ENCODE data around the gene RAE1.

RAE1 gene

GRCh38 chr20:57391439-57392301 is 40.6 kb downstream of the RAE1 start:
- H3F3A ChIP-seq (ENCODE audit: insufficient read depth, low read length): peaks cover 60% of the 10 kb centered on the region
- peak overlapping the region; percentile 100 for H3K9ac ChIP-seq (ENCODE audit: low read length)
- no peaks in the 10 kb centered on the region for H3K9me3 ChIP-seq (replicated peaks; ENCODE audit: insufficient read depth, low read length)
- peaks cover 22% of the 10 kb centered on the region; the same call in 1 of the 2 replicates for H4K20me1 ChIP-seq (ENCODE audit: insufficient read depth, low read length)
- peaks cover 77% of the 10 kb centered on the region for H3K79me2 ChIP-seq (ENCODE audit: low read length)
- peak; percentile 46 for DNase-seq
- peaks cover 14% of the 10 kb centered on the region; the same call in 1 of the 2 replicates for H3K36me3 ChIP-seq (replicated peaks; ENCODE audit: insufficient read depth, low read length)
- H3K4me2 ChIP-seq (ENCODE audit: low read depth, low read length): peak overlapping the region; percentile 88
- TF ChIP-seq CTCF (IDR thresholded peaks at IDR 0.05; ENCODE audit: low read length): no peak
- no peak for TF ChIP-seq EZH2phosphoT487 (IDR thresholded peaks at IDR 0.05; ENCODE audit: low read length)
- no peak for TF ChIP-seq EZH2 (optimal IDR thresholded peaks at IDR 0.05; ENCODE audit: low read depth, low read length)
- no peaks in the 10 kb centered on the region for H3K9me2 ChIP-seq (replicated peaks; ENCODE audit: insufficient read depth, low read length)
- peak overlapping the region; percentile 100 for H3K27ac ChIP-seq (ENCODE audit: low read length)
- peak overlapping the region; percentile 99 for H3K4me3 ChIP-seq (ENCODE audit: low read length)
- no peaks in the 10 kb centered on the region for H3K27me3 ChIP-seq (replicated peaks; ENCODE audit: insufficient read depth, low read length)
- no peak overlapping the region for H2AFZ ChIP-seq (ENCODE audit: low read length)
- peaks cover 48% of the 10 kb centered on the region for H3K4me1 ChIP-seq (ENCODE audit: low read length)

- no peaks in the 10 kb centered on the region for H3K9me2 ChIP-seq (replicated peaks; ENCODE audit: insufficient read depth, low read length)
Measured at GRCh38 chr20:57392512-57393271, 41.6 kb downstream of the RAE1 start.

More at GRCh38 chr20:57392512-57393271, 41.6 kb downstream of the RAE1 start:
- Histone ChIP-seq H3F3A (ENCODE audit: insufficient read depth, low read length) (peaks cover 70% of the 10 kb centered on the region), H3K4me1 (ENCODE audit: low read length) (peaks cover 58% of the 10 kb centered on the region), H3K36me3 (replicated peaks; ENCODE audit: insufficient read depth, low read length) (peaks cover 14% of the 10 kb centered on the region; the same call in 1 of the 2 replicates), H3K79me2 (ENCODE audit: low read length) (peaks cover 84% of the 10 kb centered on the region), H3K4me2 (ENCODE audit: low read depth, low read length) (peak overlapping the region; percentile 88), H3K9me3 (replicated peaks; ENCODE audit: insufficient read depth, low read length) (no peaks in the 10 kb centered on the region), H3K27me3 (replicated peaks; ENCODE audit: insufficient read depth, low read length) (no peaks in the 10 kb centered on the region), H3K27ac (ENCODE audit: low read length) (peak overlapping the region; percentile 100), H4K20me1 (ENCODE audit: insufficient read depth, low read length) (peaks cover 32% of the 10 kb centered on the region; the same call in 1 of the 2 replicates), H3K4me3 (ENCODE audit: low read length) (peak overlapping the region; percentile 99), H2AFZ (ENCODE audit: low read length) (no peak overlapping the region), H3K9ac (ENCODE audit: low read length) (peak overlapping the region; percentile 100)
- peak; percentile 90 for DNase-seq
- TF ChIP-seq EZH2 (optimal IDR thresholded peaks at IDR 0.05; ENCODE audit: low read depth, low read length): no peak
- no peak for TF ChIP-seq CTCF (IDR thresholded peaks at IDR 0.05; ENCODE audit: low read length)
- no peak for TF ChIP-seq EZH2phosphoT487 (IDR thresholded peaks at IDR 0.05; ENCODE audit: low read length)

Measured in MM.1S (cell line).